GM12801 (cell line): ENCODE data around the gene TCFL5.

Source experiments
- CTCF ChIP-seq: IDR thresholded peaks from one replicate; pipeline ENCODE4 v1.5.1; 2011; ENCODE audit warnings: control low read depth; ENCODE audit not compliant: insufficient read length; ENCODE audit errors: extremely low read depth

Gene TCFL5

GRCh38 chr20:62791301-62792181 lies 70.1 kb downstream of the TCFL5 start:
- TF ChIP-seq CTCF: peak; percentile 56
